D341Med (cell line): Measurements from ENCODE around the gene SAP25.
A peak's percentile ranks its signal among the peaks of the same experiment; 100 is the strongest.
"Not testable (repeated sequence)": the region's sequence is repeated elsewhere in the genome, so short reads cannot be mapped to it uniquely, and the experiment has no call there.

Source experiments
- DNase-seq: peaks from one replicate; pipeline ENCODE4 v3.0.0; 2012; ENCODE audit warnings: low spot score

Gene SAP25

DNA sequence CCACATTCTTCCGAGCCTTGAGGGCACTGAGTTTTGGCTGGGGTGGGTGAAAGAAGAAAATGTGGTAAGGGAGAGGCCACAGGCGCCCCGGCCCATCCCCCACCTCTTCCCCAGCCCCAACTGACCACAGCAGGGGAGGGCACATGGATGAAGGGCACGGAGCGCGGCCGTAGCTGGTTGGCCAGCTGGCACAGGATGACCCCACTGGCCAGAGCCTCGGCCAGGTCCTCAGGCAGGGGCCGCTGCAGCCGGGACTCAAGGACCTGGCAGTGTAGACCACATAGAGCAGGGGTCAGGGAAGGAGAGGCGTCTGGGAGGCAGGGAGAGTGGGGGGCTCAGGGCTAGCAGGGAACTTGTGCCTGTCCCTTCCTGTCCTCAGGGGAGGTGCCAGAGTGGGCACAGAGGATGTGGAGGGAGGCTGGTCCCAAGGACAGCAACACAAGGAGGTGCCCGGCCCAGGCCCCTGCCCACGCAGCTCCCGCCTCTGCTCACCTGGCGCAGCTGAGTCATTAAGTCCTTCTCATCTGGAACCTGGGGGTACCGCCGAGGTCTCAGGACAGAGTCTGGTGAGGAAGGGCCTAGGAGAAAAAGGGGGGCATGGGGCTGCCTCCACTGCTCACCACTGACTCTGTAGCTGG, 2.2 kb upstream of the SAP25 start:
- DNase-seq = no peak

DNA sequence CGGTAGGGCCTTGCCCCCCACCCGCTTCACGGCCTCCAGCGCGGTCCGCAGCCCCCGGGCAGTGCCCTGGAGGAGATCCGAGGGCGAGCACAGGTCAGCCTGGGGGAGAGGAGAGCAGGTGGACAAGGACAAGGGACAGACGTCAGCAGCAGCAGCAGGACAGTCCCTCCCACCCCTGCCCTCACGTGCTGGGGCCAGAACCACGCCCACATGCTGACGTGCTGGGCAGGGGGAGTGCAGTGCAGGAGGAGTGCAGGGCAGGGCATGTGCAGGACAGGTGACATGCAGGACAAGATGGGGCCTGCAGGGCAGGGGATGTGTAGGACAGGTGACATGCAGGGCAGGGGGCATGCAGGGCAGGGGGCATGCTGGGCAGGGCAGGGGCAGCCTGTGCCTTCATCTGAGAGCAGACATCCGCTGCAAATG, 1.5 kb upstream of the SAP25 start:
- DNase-seq = no peak

DNA sequence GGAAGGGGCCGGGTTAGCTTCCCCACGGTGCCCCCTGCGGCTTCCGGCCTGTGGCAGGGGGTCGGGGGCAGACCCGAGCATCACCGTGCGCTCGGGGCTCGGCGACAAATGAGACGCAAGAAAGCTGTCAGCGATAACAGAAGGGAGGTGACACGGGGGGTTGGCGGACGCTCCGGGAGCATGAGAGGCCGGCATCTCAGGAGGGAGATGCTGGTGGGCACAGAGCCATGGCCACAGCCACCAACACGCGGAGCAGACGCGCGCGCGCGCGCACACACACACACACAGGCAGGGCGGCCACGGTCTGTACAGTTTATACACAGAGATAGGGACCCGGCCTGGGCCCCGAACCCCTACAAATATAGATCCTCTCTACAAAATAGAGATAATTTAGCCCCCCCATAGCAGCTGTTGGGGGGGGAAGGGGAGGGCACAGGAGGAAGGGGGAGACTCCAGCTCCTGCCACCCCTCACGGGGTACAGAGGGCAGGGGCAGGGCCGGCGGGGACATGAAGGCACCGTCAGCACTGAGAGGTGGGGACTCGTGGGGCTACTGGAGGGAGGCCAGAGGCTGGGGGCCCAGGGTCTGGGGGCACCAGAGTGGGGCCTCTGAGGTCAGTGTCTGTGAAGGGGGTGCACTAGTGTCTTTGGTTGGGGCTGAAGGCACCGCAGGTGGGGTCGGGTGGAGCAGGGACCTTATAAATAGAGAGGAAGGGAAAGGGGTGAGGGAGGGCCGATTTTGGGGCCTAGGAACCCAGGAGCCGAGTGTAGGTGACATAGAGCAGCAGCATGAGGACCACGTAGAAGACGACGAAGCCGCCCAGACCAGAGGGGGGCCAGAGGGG, 884 bp upstream of the SAP25 start:
- DNase-seq = no peak

DNA sequence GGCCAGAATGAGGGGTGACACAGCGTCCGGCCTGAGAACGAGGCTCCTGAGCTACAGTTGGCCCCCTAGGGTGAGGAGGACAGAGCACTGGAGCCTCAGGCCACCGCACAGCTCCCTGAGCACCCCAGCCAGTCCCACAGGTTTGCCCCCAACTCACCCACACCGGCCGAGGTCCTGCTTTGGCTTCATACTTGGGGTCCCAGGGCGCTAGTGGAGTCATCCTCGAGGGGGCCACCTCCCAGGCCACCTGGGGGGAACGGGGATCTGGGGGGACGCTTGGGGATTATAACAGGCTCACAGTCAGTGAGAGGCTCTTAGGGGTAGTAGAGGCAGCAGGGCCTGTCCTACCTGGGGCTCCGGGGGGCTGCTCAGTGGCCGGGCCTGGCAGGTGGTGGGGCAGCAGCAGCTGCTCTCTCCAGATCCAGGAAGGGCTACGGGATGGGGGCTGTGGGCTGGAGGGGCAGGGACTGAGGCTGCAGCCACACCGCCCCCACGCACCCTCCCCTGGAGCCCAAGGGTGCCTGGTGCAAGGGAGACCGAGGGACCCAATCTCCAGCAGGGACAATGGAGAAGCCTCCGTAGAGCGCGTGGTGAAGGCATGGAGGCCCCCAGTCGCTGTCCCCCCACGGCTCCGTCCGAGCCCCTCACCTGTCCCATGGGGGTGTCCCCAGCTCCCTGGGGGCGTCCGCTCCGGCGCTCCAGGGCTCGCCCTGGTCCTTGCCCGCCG, 588 bp downstream of the SAP25 start:
- DNase-seq = no peak

DNA sequence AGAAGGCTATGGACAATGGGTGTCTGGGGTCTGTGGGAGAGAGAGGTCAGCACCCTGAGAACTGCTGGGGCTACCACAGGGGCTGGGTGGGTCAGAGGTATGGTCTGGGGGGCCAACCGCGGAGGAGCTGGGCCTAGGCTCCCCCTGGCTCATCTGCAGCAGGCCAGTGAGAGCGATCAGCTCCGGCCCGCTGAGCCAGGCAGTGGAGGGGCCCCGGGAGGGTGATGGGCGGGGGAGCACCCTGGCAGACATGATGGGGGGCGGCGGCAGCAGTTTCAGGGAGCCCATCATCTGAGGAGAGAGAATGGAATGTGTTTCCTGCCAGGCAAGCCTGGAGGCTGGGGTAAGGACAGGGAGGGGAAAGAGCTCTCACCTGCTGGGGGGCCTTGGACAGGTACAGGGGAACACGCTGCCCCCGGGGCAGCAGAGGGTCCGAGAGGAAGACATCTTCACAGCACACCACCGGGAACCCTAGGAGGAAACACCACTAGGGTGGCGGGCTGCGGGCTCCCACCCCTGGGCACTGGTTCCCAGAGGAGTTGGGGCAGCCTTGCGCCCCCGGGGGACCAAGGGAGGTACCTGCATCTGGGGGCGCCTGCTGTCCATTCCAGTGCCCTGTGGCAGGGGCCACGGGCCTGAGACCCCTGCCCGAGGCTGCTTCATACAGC, 1.3 kb downstream of the SAP25 start:
- no peak for DNase-seq

DNA sequence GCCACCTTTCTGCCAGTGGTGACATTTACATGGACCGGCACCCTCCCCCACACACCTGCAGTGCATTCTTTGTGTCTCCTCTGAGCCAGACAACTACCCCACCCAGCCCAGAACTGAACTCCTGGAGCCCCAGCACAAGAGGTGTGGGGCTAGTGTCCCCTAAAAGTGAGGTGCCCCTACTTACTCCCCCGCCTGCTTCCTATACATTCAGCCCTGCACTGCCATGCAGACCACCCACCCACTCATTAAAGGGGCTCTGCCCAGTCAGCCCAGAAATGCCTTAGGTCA, 1.9 kb downstream of the SAP25 start:
- no peak for DNase-seq

DNA sequence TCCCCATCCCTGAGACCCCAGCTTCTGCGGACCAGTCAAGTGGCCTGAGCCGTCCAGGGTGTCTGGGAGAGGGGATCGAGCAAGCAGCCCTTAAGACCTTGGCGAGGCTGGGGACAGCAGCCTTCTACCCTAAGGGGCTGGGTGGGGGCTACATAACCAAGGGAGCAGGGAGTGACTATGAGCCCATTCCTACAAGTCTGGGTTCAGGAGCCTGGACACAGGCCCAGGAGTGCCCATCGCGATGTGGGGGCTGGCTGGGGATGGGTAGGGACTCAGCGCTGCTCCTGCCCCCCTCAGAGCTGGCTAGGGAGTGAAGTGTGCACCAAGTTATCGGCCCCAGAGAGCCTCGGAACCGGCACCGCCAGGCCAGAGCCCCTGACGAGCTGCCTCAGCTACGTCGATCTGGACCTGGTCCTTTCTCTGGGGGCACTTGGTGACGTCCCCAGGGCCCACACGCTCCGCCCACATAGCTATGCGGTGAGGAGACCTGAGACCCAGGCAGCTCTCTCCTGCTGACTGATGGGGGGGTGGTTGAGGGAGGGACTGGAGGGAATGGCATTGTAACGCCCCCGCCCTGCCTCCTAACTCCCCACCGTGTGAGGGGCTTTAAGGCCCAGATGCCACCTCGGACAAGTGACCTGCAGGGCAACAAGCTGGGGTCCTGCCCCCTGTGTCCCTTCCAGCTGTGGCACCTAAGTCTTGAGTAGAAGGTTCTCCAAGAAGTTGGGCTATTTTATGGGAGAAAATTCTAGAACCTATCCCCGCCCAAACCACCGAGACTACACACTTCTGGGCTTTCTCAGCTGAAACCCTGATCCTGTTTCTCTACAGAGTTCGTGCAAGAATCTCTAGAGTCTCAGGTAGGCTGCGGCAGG, 2.5 kb downstream of the SAP25 start:
- no peak for DNase-seq

DNA sequence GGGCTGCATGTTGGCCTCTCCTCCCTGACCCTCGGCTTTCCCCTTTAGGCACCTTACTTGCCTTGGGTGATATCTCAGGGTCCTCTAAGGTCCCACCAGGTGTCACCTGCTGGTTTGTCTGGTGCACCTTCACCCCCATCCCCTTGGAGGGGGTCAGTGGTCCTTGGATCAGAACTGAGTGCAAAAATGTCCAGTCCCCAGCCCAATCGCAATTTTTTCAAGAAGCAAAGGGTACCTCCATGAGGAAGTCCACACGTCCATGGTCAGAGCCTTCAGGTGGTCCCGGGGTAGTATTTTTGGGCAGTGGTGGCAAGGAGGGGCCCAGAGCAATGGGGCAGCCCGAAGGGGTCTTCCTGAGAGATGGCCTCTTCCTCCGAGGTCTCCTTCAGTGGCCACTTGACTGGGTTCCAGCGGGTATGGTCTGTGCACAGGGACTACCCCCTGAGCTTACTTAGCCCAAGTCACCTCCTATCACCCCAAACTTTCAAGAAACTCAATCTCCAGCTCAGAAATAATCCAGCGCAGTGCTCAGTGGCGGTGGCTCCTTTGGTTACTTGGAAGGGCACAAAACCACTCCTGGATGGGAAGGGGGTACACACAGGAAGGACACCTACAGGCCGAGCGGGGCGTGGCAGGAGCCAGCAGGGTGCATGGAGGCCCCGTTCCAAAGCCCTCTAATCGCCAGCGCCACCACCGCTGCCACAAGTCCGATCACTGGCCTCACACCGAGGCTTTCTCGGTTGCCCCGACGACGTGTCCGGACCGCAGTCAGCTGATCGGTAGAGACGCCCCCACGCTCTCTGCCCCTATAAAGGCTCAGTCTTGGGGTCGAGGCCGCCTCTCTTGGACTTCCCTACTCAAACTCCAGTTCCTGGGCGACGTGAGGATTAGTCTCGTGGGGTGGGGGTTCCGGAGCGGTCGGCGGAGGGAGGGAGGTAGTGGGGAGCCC, 4.5 kb downstream of the SAP25 start:
- DNase-seq = peak; percentile 66

DNA sequence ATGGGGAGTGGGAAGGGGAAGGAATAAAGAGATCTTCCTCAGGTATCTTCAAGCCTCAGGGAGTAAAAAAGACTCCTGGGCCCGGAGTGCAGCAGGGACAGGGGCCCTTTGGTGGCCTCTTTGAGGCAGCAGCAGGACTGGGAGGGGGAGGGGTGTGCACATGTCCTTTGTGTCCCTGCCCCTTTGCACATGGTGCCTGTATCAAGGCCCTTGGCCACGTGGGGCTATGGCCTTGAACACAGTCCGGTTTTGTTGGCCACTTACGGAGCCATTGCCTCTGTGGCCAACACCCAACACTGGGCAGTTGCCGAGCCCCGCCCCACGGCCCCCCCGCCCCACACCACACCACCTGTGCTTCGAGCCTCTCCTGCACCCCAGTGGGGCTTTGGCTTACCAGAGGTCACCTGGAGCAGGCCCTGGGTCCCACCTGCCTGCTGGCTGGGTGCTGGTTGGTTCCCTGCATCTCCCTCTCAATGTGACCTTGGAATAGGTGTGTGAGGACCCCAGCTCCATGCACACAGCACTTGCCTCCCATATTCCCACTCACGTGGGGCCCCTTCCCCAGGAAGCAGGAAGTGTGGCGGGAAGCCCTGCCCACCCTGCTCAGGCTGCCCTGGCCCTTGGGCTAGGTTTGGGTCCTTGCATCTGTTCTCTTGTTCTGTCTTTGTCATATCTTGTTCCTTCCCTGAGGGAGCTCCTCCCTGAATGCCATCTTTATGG, 5.4 kb downstream of the SAP25 start:
- DNase-seq = no peak

DNA sequence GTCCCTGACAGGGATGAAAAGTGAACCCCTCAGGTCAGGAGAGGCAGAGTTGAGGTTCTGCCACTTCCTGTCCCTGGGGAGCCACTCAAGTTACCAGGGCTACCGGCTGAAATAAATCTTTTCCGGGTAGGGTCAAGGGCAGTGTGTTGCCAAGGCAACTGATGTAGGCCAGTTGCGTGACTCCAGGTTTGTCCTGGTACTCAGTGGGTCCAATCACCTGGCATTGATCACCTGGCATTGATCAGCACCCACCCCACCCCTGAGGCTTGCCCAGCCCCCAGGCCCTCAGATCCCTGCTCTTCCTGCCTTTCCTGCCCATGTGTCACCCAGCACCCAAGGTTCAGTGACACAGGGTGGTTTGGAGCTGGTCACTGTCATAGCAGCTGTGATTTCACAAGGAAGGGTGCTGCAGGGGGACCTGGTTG, 5.9 kb downstream of the SAP25 start:
- DNase-seq = no peak

DNA sequence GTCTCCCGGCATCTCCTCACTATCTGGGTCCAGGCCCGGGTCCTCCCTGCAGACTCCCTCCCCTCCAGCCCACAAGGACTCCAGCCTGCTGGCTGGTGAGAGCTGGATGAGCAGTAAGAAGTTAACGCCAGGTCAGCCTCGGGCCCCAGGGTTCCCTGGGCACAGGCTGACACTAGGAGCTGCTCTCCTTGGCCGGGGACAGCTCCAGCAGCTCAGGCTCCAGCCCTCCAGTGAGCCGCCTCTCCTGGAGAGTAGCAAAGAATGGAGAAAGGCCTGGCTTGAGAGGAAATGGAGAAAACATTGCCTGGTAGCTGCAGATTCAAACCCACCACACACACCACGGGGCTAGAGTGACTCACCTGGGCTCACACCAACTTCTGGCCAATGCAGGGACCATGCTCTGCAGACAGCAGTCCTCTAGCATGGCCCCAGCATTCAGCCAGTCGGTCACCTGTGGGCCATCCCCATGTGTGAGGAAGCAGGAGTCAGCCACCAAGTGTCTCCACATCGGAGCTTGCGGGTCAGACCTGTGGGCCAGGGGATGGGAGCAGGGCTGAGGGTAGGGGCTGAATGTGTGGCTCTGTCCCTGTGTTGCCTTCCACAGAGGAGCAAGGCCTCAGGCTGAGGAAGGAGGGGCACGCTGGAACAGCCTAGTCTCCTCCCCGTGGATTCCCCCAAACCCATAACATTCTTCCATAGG, 6.5 kb downstream of the SAP25 start:
- DNase-seq = no peak

DNA sequence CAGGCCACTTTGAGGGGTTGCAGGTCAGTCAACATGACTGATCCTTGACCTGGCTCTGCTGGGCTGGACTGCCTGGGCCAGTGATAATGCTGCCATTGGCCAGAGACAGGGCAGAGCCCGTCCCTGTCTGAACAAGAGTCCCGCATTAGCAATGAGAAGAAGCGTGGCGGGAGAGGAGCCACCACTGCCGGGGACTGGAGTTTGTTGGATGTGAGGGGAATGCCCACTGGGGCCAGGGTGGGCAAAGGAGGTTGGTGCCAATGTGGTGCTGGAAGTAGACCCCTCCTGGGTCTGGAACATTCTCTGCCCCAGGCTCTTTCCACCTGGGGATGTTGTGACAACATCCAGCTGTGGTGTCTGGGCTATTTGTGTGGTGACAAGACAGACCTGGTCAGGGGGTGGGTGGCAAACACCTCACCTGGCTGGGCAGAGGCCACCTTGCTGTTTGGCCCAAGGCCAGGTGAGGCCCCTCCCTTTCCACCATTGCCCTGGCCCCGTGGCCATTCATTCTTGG, 7.6 kb downstream of the SAP25 start:
- no peak for DNase-seq

DNA sequence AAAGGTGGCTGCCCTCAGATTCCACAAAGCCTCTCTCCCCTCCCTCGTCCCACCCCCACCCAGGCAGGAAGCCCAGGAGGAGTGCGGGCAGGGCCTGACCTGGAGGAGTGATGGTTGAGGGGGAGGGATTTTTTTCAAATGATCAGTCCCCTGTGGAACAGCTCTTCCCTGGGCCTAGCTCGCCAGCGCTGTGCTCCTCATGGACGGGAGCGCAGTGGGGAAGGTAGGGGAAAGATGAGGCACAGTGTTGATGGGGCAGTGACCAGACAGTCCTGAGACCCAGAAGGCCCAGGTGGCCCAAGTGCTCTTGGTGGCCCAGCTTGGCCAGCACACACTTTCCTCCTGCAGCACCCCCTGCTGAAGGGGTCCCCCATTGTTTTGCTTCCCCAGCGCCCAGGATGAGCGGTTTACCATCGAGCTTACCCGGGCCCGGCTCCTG, 8.5 kb downstream of the SAP25 start:
- no peak for DNase-seq

DNA sequence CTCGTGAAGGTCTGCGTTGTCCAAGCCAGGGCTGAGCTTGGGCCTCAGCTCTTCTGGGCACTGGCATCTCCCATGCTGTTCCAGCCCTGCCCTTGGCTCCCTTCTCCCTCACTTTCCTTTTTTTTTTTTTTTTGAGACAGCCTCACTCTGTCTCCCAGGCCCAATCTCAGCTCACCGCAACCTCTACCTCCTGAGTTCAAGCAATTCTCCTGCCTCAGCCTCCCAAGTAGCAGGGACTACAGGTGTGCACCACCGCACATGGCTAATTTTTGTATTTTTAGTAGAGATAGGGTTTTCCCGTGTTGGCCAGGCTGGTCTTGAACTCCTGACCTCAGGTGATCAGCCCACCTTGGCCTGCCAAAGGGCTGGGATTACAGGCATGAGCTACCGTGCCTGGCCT, 9.3 kb downstream of the SAP25 start:
- not testable (repeated sequence) for DNase-seq

DNA sequence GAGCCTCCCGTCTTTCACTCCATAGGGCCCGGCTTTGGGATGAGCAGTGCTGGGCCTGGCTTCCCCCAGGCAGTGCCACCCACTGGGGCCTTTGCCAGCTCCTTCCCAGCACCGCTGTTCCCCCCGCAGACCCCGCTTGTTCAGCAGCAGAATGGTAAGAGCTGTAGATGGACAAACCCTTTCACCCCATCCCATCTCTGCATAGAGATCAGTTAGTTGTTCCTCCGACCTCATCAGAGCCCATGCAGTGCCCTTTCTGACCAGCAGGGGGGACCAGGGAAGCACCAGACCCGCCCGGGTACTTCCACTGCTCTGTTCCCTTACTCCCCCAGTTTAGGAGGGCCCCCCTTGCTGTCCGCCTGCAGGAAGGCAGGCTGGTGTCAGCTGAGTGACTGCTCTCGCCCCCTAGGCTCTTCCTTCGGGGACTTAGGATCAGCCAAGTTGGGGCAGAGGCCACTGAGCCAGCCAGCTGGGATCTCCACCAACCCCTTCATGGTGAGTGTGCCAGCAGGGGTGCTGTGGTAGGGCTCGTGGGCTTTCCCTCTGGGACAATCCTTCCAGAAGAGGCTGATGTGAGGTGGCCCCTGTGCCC, 9.8 kb downstream of the SAP25 start:
- DNase-seq = peak; percentile 88

DNA sequence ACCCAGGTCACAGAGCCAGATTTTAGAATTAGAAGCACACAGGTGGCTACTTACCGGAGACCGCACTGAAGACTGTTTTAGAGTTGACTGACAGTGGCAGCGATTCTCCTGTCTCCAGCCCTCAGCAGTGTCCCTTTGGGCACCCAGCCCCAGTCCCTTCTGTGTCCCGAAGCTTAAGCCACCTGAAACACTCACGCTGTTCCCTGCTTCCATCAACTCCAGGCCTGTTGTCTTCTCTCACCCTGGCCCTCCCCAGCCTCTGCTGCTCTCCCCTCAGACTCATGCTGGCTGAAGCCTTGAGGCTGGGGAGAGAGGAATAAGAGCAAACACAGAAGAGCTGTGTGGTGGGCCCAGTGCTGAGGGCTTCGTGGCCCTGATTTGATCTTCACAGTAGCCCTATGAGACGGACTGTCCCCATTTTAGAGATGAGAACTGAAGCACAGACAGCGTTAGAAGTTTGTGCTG, 10.6 kb downstream of the SAP25 start:
- DNase-seq = no peak

DNA sequence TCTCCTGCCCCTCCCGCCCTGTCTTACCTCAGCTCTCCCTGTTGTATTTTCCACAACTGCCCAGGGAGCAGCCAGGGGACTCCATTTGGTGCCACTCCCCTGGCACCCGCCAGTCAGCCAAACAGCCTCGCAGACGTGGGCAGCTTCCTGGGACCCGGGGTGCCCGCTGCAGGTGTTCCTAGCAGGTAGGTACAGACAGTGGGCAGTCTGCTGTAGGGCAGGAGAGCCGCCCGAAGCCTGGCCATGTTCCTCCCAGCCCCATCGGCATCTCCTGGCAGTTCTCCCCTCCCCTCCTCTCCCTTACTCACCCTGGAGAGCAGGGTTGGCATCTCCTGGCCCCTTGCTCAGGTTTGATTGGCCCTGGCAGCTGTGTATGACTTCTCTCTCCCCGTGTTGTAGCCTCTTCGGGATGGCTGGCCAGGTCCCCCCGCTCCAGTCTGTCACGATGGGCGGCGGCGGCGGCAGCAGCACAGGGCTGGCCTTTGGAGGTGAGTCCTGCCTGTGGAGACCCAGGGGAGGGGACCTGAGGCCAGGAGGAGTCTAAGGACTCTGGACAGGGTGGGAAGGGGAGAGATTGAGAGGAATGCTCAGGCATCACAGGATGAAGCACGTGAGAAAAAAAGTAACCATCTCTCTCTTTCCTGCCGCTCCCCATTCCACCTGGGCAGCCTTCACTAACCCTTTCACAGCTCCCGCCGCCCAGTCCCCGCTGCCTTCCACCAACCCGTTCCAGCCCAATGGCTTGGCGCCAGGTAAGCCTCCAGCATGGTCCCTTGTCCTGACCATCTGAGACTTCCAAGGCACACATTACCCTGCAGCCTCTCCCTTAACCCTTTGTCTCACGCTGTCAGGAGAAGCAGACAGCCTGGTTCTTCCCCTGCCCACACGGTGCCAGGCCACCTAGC, 11.3 kb downstream of the SAP25 start:
- DNase-seq = no peak
